SK-N-SH (cell line): ENCODE data around the gene FLT1. TPM values are rescaled to one million over a fixed set of nuclear protein-coding genes. Genes with fewer than 3 reads are reported as not detected.

Experiments
- CTCF ChIA-PET: fragments of 300-600, 350-600 bp; formaldehyde crosslinking; extraction: SDS; loops from one replicate; lab custom pipeline; 2021; lab: Yijun Ruan, JAX
- POLR2A ChIA-PET: fragments of 350-600 bp; sonication (Branson Sonifier 250); formaldehyde crosslinking; extraction: SDS; loops from one replicate; lab custom pipeline; 2020; ENCODE audit warnings: antibody characterized with exemption, inconsistent platforms; lab: Yijun Ruan, JAX
- DNase-seq: peaks from one replicate; pipeline ENCODE4 v3.0.0; 2012
- H2AFZ ChIP-seq: fragments of 200-600 bp; sonication (generic); 2 replicates; pipeline ENCODE4 v1.8.1; 2016; ENCODE audit warnings: antibody characterized with exemption, mild to moderate bottlenecking, low read depth
- H3F3A ChIP-seq: fragments of 200-600 bp; sonication (generic); replicated peaks from 2 replicates; pipeline ENCODE3; 2016; ENCODE audit warnings: antibody characterized with exemption, mild to moderate bottlenecking; ENCODE audit not compliant: insufficient read depth
- H3K27ac ChIP-seq, 2 experiments: fragments of 200-500 bp in 1 of 2; fragments of 200-600 bp in 1 of 2; sonication (Bioruptor generic) in 1 of 2; sonication (generic), shearing (Covaris generic) in 1 of 2; 2 replicates each; pipeline versions ENCODE4 v1.5.1 to v1.6.1; 2014 to 2016; ENCODE audit warnings: low read depth in 2 of 2, inconsistent platforms in 1 of 2, low read length in 1 of 2, mild to moderate bottlenecking in 1 of 2, mixed read lengths in 1 of 2
- H3K27me3 ChIP-seq: fragments of 200-600 bp; sonication (generic), shearing (Covaris generic); 2 replicates; pipeline ENCODE4 v1.6.1; 2016; ENCODE audit warnings: mixed run types; ENCODE audit not compliant: insufficient read depth
- H3K36me3 ChIP-seq, 2 experiments: fragments of 200-500 bp in 1 of 2; fragments of 200-600 bp in 1 of 2; sonication (Bioruptor generic) in 1 of 2; sonication (generic) in 1 of 2; replicated peaks in 1 of 2; 2 replicates each; pipeline versions ENCODE3 to v1.5.1; 2014 to 2016; ENCODE audit warnings: low read length in 1 of 2, mild to moderate bottlenecking in 1 of 2; ENCODE audit not compliant: insufficient read depth in 2 of 2, control insufficient read depth in 1 of 2
- H3K4me1 ChIP-seq, 2 experiments: fragments of 200-500 bp in 1 of 2; fragments of 200-600 bp in 1 of 2; sonication (Bioruptor generic) in 1 of 2; sonication (generic), shearing (Covaris generic) in 1 of 2; 2 replicates each; pipeline versions ENCODE4 v1.5.1 to v1.6.1; 2014 to 2016; ENCODE audit warnings: low read depth in 1 of 2, low read length in 1 of 2, mixed run types in 1 of 2; ENCODE audit not compliant: insufficient read depth in 2 of 2, control insufficient read depth in 1 of 2
- H3K4me2 ChIP-seq: fragments of 200-600 bp; sonication (generic), shearing (Covaris generic); 2 replicates; pipeline ENCODE4 v1.6.1; 2017; ENCODE audit warnings: mixed run types
- H3K4me3 ChIP-seq, 2 experiments: fragments of 200-500 bp in 1 of 2; fragments of 200-600 bp in 1 of 2; sonication (Bioruptor generic) in 1 of 2; sonication (generic), shearing (Covaris generic) in 1 of 2; 2 replicates each; pipeline versions ENCODE4 v1.5.1 to v1.8.1; 2014 to 2016; ENCODE audit warnings: low read depth in 2 of 2, inconsistent platforms in 1 of 2, low read length in 1 of 2, mild to moderate bottlenecking in 1 of 2, mixed read lengths in 1 of 2, moderate library complexity in 1 of 2
- H3K79me2 ChIP-seq: fragments of 200-600 bp; sonication (generic); 2 replicates; pipeline ENCODE4 v1.8.1; 2017; ENCODE audit warnings: mild to moderate bottlenecking; ENCODE audit not compliant: insufficient read depth
- H3K9ac ChIP-seq: fragments of 200-600 bp; sonication (generic); 2 replicates; pipeline ENCODE4 v1.6.1; 2017; ENCODE audit warnings: mixed run types
- H3K9me2 ChIP-seq: fragments of 200-600 bp; sonication (generic); 2 replicates; pipeline ENCODE4 v1.6.1; 2017; ENCODE audit warnings: mixed run types
- H3K9me3 ChIP-seq: fragments of 200-600 bp; sonication (generic); 2 replicates; pipeline ENCODE4 v1.6.1; 2017; ENCODE audit warnings: mixed run types, mild to moderate bottlenecking, moderate library complexity
- H4K20me1 ChIP-seq: fragments of 200-600 bp; sonication (generic); 2 replicates; pipeline ENCODE4 v1.6.1; 2017; ENCODE audit warnings: mild to moderate bottlenecking, mixed run types; ENCODE audit not compliant: insufficient read depth
- CHD2 ChIP-seq: fragments of 150-350 bp; IDR thresholded peaks from 2 replicates; pipeline ENCODE4 v1.6.1; 2018; ENCODE audit warnings: low read length; ENCODE audit not compliant: partially characterized antibody
- FOSL2 ChIP-seq: IDR thresholded peaks from 2 replicates; pipeline ENCODE4 v1.4.0; 2012; ENCODE audit warnings: low read depth, mild to moderate bottlenecking, moderate library complexity, borderline replicate concordance
- FOXM1 ChIP-seq: IDR thresholded peaks from 2 replicates; pipeline ENCODE4 v1.4.0; 2012; ENCODE audit warnings: low read depth, mild to moderate bottlenecking
- GABPA ChIP-seq: IDR thresholded peaks from 2 replicates; pipeline ENCODE4 v1.4.0; 2012; ENCODE audit warnings: low read depth, mild to moderate bottlenecking
- JUND ChIP-seq: IDR thresholded peaks from 2 replicates; pipeline ENCODE4 v1.4.0; 2012
- NRF1 ChIP-seq: IDR thresholded peaks from 2 replicates; pipeline ENCODE4 v1.6.1; 2012; ENCODE audit warnings: low read depth, mild to moderate bottlenecking, low read length
- POLR2AphosphoS5 ChIP-seq: IDR thresholded peaks from 2 replicates; pipeline ENCODE4 v1.6.1; 2012; ENCODE audit warnings: low read depth, low read length
- RXRA ChIP-seq: IDR thresholded peaks from 2 replicates; pipeline ENCODE4 v1.4.0; 2012; ENCODE audit warnings: low read depth, mild to moderate bottlenecking, borderline replicate concordance
- SIN3A ChIP-seq: IDR thresholded peaks from 2 replicates; pipeline ENCODE4 v1.6.1; 2012; ENCODE audit warnings: low read depth, mild to moderate bottlenecking, low read length, moderate library complexity, borderline replicate concordance
- TAF1 ChIP-seq: IDR thresholded peaks from 2 replicates; pipeline ENCODE4 v1.6.1; 2012; ENCODE audit warnings: low read depth, mild to moderate bottlenecking, low read length, moderate library complexity, borderline replicate concordance
- TCF12 ChIP-seq: IDR thresholded peaks from 2 replicates; pipeline ENCODE4 v1.4.0; 2012
- TEAD4 ChIP-seq: IDR thresholded peaks from 2 replicates; pipeline ENCODE4 v1.4.0; 2012; ENCODE audit warnings: mild to moderate bottlenecking, borderline replicate concordance; ENCODE audit not compliant: insufficient read depth
- WGBS: methylation state at CpG from one replicate; pipeline ENCODE4 v1.1.6; 2017; ENCODE audit warnings: low lambda C conversion rate; 5-methylcytosine and 5-hydroxymethylcytosine counted together
- polyA plus RNA-seq, 3 experiments: library from polyadenylated mRNA; depleted of rRNA; stranded (reverse); fragments of >200 nt; gene quantifications; 2 replicates each; pipeline ENCODE4 v1.2.3, GENCODE V29; 2012
- TF ChIP-seq, protein P1 (sequence below): fragments of 150-350 bp; IDR thresholded peaks from 2 replicates; pipeline ENCODE4 v1.6.1; 2016; ENCODE audit warnings: mild to moderate bottlenecking, low read depth, low read length
- TF ChIP-seq, protein P2 (sequence below): fragments of 150-350 bp; IDR thresholded peaks from 2 replicates; pipeline ENCODE4 v1.6.1; 2017; ENCODE audit warnings: antibody characterized with exemption, low read length, low read depth, borderline replicate concordance

The FLT1 gene
- polyA plus RNA-seq, 1 of the 3 experiments (the other 2 are of a cell fraction), result 0.20 TPM

DNA sequence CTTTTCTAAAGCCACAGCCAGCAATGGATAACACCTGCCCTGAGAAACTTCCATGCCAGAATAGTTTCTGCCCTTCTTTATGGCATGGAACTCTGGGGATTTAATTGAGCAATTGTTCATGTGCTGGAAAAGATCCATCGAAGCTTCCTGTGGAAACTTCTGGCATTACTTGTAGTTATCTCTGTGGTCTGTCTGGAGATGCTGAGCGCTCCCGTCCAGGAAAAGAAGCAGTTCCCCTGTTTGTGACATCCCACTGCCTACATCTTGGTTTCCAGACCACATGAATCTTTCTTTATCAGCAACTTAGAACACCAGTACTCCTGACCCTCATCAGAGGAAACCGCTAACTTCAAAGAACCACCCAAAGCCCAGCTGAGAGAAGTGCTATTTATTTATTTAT lies 24.6 kb downstream of the FLT1 start:
- Histone ChIP-seq H3K27ac (no peak overlapping the region), H3K4me3 (no peak overlapping the region), H3K79me2 (no peaks in the 10 kb centered on the region), H3K9me3 (no peaks in the 10 kb centered on the region), H3K9ac (no peak overlapping the region), H3K9me2 (no peaks in the 10 kb centered on the region), H2AFZ (no peak overlapping the region), H3K27me3 (peaks cover 13% of the 10 kb centered on the region; the same call in 1 of the 2 replicates), H4K20me1 (no peaks in the 10 kb centered on the region), H3F3A (peaks cover 6% of the 10 kb centered on the region), H3K4me2 (no peak overlapping the region), H3K4me1 (no peaks in the 10 kb centered on the region), H3K36me3 (no peaks in the 10 kb centered on the region)
- ChIA-PET CTCF (no interaction called here), POLR2A (no interaction called here)
- DNase-seq, result no peak
- 11% methylated on average over 3 of the region's 4 CpGs for WGBS
- no peak for TF ChIP-seq FOXM1
- no peak for TF ChIP-seq TAF1
- TF ChIP-seq, protein P1, sequence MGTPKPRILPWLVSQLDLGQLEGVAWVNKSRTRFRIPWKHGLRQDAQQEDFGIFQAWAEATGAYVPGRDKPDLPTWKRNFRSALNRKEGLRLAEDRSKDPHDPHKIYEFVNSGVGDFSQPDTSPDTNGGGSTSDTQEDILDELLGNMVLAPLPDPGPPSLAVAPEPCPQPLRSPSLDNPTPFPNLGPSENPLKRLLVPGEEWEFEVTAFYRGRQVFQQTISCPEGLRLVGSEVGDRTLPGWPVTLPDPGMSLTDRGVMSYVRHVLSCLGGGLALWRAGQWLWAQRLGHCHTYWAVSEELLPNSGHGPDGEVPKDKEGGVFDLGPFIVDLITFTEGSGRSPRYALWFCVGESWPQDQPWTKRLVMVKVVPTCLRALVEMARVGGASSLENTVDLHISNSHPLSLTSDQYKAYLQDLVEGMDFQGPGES, result no peak
- no peak for TF ChIP-seq NRF1
- no peak for TF ChIP-seq RXRA
- TF ChIP-seq, protein P2, sequence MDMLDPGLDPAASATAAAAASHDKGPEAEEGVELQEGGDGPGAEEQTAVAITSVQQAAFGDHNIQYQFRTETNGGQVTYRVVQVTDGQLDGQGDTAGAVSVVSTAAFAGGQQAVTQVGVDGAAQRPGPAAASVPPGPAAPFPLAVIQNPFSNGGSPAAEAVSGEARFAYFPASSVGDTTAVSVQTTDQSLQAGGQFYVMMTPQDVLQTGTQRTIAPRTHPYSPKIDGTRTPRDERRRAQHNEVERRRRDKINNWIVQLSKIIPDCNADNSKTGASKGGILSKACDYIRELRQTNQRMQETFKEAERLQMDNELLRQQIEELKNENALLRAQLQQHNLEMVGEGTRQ, result no peak
- no peak for TF ChIP-seq SIN3A

DNA sequence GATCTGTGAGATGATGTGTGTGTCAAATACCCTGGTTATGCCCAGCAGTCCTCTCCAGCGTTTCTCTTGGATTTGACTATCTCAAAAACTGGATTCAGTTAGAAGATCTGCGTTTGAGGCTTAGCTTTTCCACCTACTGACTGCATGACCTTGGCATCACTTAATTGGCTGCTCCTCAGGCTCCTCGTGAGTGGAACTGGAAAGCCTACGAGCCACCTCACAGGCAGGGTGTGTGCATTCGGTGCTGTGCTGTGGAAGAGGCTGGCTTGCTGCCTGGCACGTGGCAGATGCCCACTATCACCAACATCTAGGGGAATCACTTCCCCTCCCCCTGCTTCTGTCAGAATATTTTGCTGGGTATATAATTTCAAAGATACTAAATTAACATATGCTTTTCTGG lies 25.6 kb downstream of the FLT1 start:
- no peaks in the 10 kb centered on the region for H3K9me2 ChIP-seq
- WGBS, result 1% methylated on average over 6 of the region's 6 CpGs

More for the DNA sequence above, 25.6 kb downstream of the FLT1 start:
- no peaks in the 10 kb centered on the region for H3F3A ChIP-seq
- CTCF ChIA-PET, result no interaction called here
- no peaks in the 10 kb centered on the region for H3K79me2 ChIP-seq
- H3K27me3 ChIP-seq, result peaks cover 17% of the 10 kb centered on the region; the same call in 1 of the 2 replicates
- no peak for DNase-seq
- no peak overlapping the region for H3K4me3 ChIP-seq
- TF ChIP-seq CHD2, result no peak
- TF ChIP-seq FOSL2, result no peak
- TF ChIP-seq GABPA, result no peak
- no peak for TF ChIP-seq SIN3A
- TF ChIP-seq POLR2AphosphoS5, result no peak
- TF ChIP-seq TEAD4, result no peak
- no peak for TF ChIP-seq JUND
- TF ChIP-seq NRF1, result no peak
- no peak for TF ChIP-seq TAF1
- no peak for TF ChIP-seq FOXM1
- no peak for TF ChIP-seq TCF12
- TF ChIP-seq, all 33 proteins: peak for 0
- Histone ChIP-seq H3K27ac (no peak overlapping the region), H3K9me3 (no peaks in the 10 kb centered on the region), H3K4me1 (no peaks in the 10 kb centered on the region), H3K9ac (no peak overlapping the region), H4K20me1 (no peaks in the 10 kb centered on the region), H3K4me2 (no peak overlapping the region), H2AFZ (no peak overlapping the region), H3K36me3 (no peaks in the 10 kb centered on the region)
- POLR2A ChIA-PET, result no interaction called here
